Measurements from ENCODE around the gene NCBP2L.
"Not testable (repeated sequence)": the region's sequence is repeated elsewhere in the genome, so short reads cannot be mapped to it uniquely, and the experiment has no call there.

NCBP2L gene

GRCh38 chrX:107753187-107753586 is 24.3 kb upstream of the NCBP2L start:
- no peak for FAIRE-seq

GRCh38 chrX:107755721-107756120 is 21.8 kb upstream of the NCBP2L start:
- FAIRE-seq = no peak

- no peak for FAIRE-seq
Observed at GRCh38 chrX:107758231-107758766, 19.2 kb upstream of the NCBP2L start.

- FAIRE-seq = no peak
Observed at GRCh38 chrX:107760304-107761077, 17.0 kb upstream of the NCBP2L start.

- FAIRE-seq = no peak
Observed at GRCh38 chrX:107763647-107764046, 13.9 kb upstream of the NCBP2L start.

- no peak for FAIRE-seq
Observed at GRCh38 chrX:107764845-107765608, 12.5 kb upstream of the NCBP2L start.

GRCh38 chrX:107766470-107767150 is 10.9 kb upstream of the NCBP2L start:
- no peak for FAIRE-seq

- no peak for FAIRE-seq
Observed at GRCh38 chrX:107768051-107768450, 9.5 kb upstream of the NCBP2L start.

GRCh38 chrX:107769581-107770317 is 7.8 kb upstream of the NCBP2L start:
- FAIRE-seq = no peak

GRCh38 chrX:107773206-107773605 is 4.3 kb upstream of the NCBP2L start:
- FAIRE-seq = no peak

- no peak for FAIRE-seq
Observed at GRCh38 chrX:107773906-107774435, 3.6 kb upstream of the NCBP2L start.

GRCh38 chrX:107775000-107775733 is 2.4 kb upstream of the NCBP2L start:
- no peak for FAIRE-seq

- no peak for FAIRE-seq
Observed at GRCh38 chrX:107775734-107776511, 1.6 kb upstream of the NCBP2L start, which contains the start of gene TSC22D3. TSC22D3 (minus strand) TSS chrX:107775787; CDS start chrX:107775419, 368 bp downstream.

GRCh38 chrX:107776649-107777535 is 641 bp upstream of the NCBP2L start:
- FAIRE-seq = peak; percentile 91

- FAIRE-seq = no peak
Observed at GRCh38 chrX:107780525-107780924, 3.0 kb downstream of the NCBP2L start.

- no peak for FAIRE-seq
Observed at GRCh38 chrX:107787827-107788226, 10.3 kb downstream of the NCBP2L start.

GRCh38 chrX:107804427-107804826 is 26.9 kb downstream of the NCBP2L start:
- FAIRE-seq = no peak

- FAIRE-seq = no peak
Observed at GRCh38 chrX:107805179-107805578, 27.6 kb downstream of the NCBP2L start.

- FAIRE-seq = not testable (repeated sequence)
Observed at GRCh38 chrX:107810053-107810452, 32.5 kb downstream of the NCBP2L start.
